GM12891 (cell line): Measurements from ENCODE around the gene CDH4.

Experiments
- PAX5 ChIP-seq: IDR thresholded peaks from 2 replicates; pipeline ENCODE4 v1.6.1; 2011; ENCODE audit warnings: low read length, moderate library complexity, mild to moderate bottlenecking; ENCODE audit not compliant: insufficient read depth, severe bottlenecking
- POLR2A ChIP-seq: IDR thresholded peaks from 2 replicates; pipeline ENCODE4 v1.6.1; 2011; ENCODE audit warnings: low read depth, low read length, control low read depth
- POLR2AphosphoS5 ChIP-seq: IDR thresholded peaks from 2 replicates; pipeline ENCODE4 v1.6.1; 2011; ENCODE audit warnings: low read depth, low read length, control low read depth
- POU2F2 ChIP-seq: IDR thresholded peaks from 2 replicates; pipeline ENCODE4 v1.6.1; 2011; ENCODE audit warnings: low read depth, mild to moderate bottlenecking, control low read depth, low read length, moderate library complexity
- SPI1 ChIP-seq: IDR thresholded peaks from 2 replicates; pipeline ENCODE4 v1.6.1; 2011; ENCODE audit warnings: low read depth, low read length, control low read depth
- TAF1 ChIP-seq: IDR thresholded peaks from 2 replicates; pipeline ENCODE4 v1.6.1; 2011; ENCODE audit warnings: low read depth, low read length, control low read depth

DNA sequence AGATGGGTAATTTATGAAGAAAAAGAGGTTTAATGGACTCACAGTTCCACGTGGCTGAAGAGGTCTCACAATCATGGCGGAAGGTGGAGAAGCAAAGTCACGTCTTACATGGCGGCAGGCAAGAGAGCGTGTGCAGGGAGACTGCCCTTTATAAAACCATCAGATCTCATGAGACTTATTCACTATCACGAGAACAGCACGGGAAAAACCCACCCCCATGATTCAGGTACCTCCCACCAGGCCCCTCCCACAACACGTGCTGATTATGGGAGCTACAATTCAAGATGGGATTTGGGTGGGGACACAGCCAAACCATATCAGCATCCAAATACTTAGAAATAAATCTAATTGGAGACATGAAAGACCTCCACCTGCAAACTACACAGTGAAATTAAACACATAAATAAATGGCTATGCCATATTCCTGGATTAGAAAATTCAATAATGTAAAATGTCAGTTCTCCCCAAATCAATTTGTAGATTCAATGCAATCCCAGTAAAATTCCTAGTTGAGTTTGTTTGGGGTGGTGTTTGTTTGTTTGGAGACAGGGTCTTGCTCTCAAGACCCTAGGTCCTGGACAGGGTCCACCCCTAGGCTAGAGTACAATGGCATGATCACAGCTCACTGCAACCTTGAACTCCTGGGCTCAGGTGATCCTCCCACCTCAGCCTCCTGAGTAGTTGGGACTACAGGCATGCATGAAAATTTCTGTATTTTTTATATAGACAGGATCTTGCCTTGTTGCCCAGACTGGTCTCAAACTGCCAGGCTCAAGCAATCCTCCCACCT, 712.0 kb downstream of the CDH4 start:
- no peak for TF ChIP-seq POLR2A
- TF ChIP-seq POLR2AphosphoS5 = no peak
- TF ChIP-seq TAF1 = no peak
- TF ChIP-seq SPI1 = no peak
- no peak for TF ChIP-seq PAX5
- TF ChIP-seq POU2F2 = no peak
